Measurements from ENCODE around the gene PRR9.

Gene PRR9

GRCh38 chr1:153190373-153190772 is 27.0 kb upstream of the PRR9 start:
- TF ChIP-seq CTCF (IDR thresholded peaks at IDR 0.05; ENCODE audit: poor library complexity, severe bottlenecking) = peak; percentile 74
- H3K4me3 ChIP-seq (ENCODE audit: severe bottlenecking) = no peak overlapping the region
- no peaks in the 10 kb centered on the region for H3K36me3 ChIP-seq (ENCODE audit: low read depth)
- no peaks in the 10 kb centered on the region for H3K9me3 ChIP-seq (ENCODE audit: severe bottlenecking)
- H3K4me1 ChIP-seq (ENCODE audit: insufficient read depth, poor library complexity, severe bottlenecking) = no peaks in the 10 kb centered on the region
- no peak for ATAC-seq (ENCODE audit: low read depth)
- no peak for DNase-seq (ENCODE audit: low spot score)
- H3K27ac ChIP-seq (ENCODE audit: poor library complexity, severe bottlenecking) = no peak overlapping the region
- no peaks in the 10 kb centered on the region for H3K27me3 ChIP-seq (ENCODE audit: insufficient read depth, poor library complexity, severe bottlenecking)

GRCh38 chr1:153192697-153193096 is 24.7 kb upstream of the PRR9 start:
- TF ChIP-seq CTCF (IDR thresholded peaks at IDR 0.05; ENCODE audit: poor library complexity, severe bottlenecking) = peak; percentile 83
- Histone ChIP-seq H3K27me3 (ENCODE audit: insufficient read depth, poor library complexity, severe bottlenecking) (no peaks in the 10 kb centered on the region), H3K36me3 (ENCODE audit: low read depth) (no peaks in the 10 kb centered on the region), H3K27ac (ENCODE audit: poor library complexity, severe bottlenecking) (no peak overlapping the region), H3K4me3 (ENCODE audit: severe bottlenecking) (no peak overlapping the region), H3K4me1 (ENCODE audit: insufficient read depth, poor library complexity, severe bottlenecking) (no peaks in the 10 kb centered on the region), H3K9me3 (ENCODE audit: severe bottlenecking) (no peaks in the 10 kb centered on the region)
- ATAC-seq (ENCODE audit: low read depth) = peak; percentile 63; the same call in 2 of the 3 replicates
- DNase-seq (ENCODE audit: low spot score) = no peak

DNA sequence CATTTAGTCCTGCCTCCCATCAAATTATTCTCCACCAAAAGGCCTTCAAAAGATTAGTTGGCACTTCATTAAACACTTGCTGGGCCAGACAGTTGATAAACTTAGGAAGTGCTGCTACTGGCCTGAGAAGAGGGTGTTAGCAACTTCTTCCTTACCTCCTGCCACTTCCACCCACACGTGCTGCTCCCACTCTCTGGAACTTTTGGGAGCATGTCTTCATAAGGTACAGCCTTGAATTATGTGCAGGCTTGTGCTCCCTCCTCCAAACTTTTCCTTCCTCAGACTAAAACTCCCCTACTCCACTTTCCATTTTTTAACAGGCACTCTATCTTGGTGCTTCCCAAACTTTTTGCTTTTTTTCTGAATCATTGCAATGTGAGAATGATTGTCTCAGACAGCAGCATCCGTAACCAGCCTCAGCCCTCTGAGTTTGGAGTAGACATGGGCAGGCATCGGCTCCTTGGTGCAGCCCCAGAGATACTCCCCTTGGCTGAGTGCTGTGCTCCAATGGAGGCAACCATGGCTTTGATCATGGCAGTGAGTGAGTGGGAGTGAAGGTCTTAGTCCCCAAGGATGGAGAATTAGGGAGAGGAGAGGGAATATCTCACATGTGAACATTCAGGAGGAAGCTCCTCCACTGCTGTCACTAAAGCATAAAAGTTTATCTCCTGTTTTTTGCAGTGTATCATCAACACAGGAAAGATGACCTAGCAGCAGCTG is 22.9 kb upstream of the PRR9 start:
- TF ChIP-seq CTCF (IDR thresholded peaks at IDR 0.05; ENCODE audit: poor library complexity, severe bottlenecking) = no peak
- no peaks in the 10 kb centered on the region for H3K9me3 ChIP-seq (ENCODE audit: severe bottlenecking)
- no peak overlapping the region for H3K4me3 ChIP-seq (ENCODE audit: severe bottlenecking)
- H3K27me3 ChIP-seq (ENCODE audit: insufficient read depth, poor library complexity, severe bottlenecking) = no peaks in the 10 kb centered on the region
- H3K36me3 ChIP-seq (ENCODE audit: low read depth) = no peaks in the 10 kb centered on the region
- no peaks in the 10 kb centered on the region for H3K4me1 ChIP-seq (ENCODE audit: insufficient read depth, poor library complexity, severe bottlenecking)
- ATAC-seq (ENCODE audit: low read depth) (no peak), DNase-seq (ENCODE audit: low spot score) (no peak)
- H3K27ac ChIP-seq (ENCODE audit: poor library complexity, severe bottlenecking) = no peak overlapping the region

GRCh38 chr1:153195216-153195615 is 22.2 kb upstream of the PRR9 start:
- H3K36me3 ChIP-seq (ENCODE audit: low read depth) = no peaks in the 10 kb centered on the region
- DNase-seq (ENCODE audit: low spot score) (no peak), ATAC-seq (ENCODE audit: low read depth) (no peak)
- no peak overlapping the region for H3K4me3 ChIP-seq (ENCODE audit: severe bottlenecking)
- TF ChIP-seq CTCF (IDR thresholded peaks at IDR 0.05; ENCODE audit: poor library complexity, severe bottlenecking) = no peak
- H3K27me3 ChIP-seq (ENCODE audit: insufficient read depth, poor library complexity, severe bottlenecking) = no peaks in the 10 kb centered on the region
- H3K27ac ChIP-seq (ENCODE audit: poor library complexity, severe bottlenecking) = no peak overlapping the region
- H3K4me1 ChIP-seq (ENCODE audit: insufficient read depth, poor library complexity, severe bottlenecking) = no peaks in the 10 kb centered on the region
- H3K9me3 ChIP-seq (ENCODE audit: severe bottlenecking) = no peaks in the 10 kb centered on the region

GRCh38 chr1:153202006-153202405 is 15.4 kb upstream of the PRR9 start:
- H3K27me3 ChIP-seq (ENCODE audit: insufficient read depth, poor library complexity, severe bottlenecking) = no peaks in the 10 kb centered on the region
- no peaks in the 10 kb centered on the region for H3K9me3 ChIP-seq (ENCODE audit: severe bottlenecking)
- H3K27ac ChIP-seq (ENCODE audit: poor library complexity, severe bottlenecking) = no peak overlapping the region
- ATAC-seq (ENCODE audit: low read depth) (no peak), DNase-seq (ENCODE audit: low spot score) (no peak)
- no peak for TF ChIP-seq CTCF (IDR thresholded peaks at IDR 0.05; ENCODE audit: poor library complexity, severe bottlenecking)
- no peaks in the 10 kb centered on the region for H3K36me3 ChIP-seq (ENCODE audit: low read depth)
- H3K4me1 ChIP-seq (ENCODE audit: insufficient read depth, poor library complexity, severe bottlenecking) = no peaks in the 10 kb centered on the region
- no peak overlapping the region for H3K4me3 ChIP-seq (ENCODE audit: severe bottlenecking)

Measured in RWPE2 (cell line).